22Rv1 (cell line): ENCODE measurements around the gene JUND.

ENCODE experiments used
- H3K27ac ChIP-seq: fragments of 450-650 bp; 2 replicates; pipeline ENCODE4 v1.5.1; 2017
- ZFX ChIP-seq: fragments of 450-650 bp; IDR thresholded peaks from 2 replicates; pipeline ENCODE4 v1.6.1; 2017; ENCODE audit warnings: antibody characterized with exemption, borderline replicate concordance
- TF ChIP-seq, protein P1 (sequence below): fragments of 450-650 bp; IDR thresholded peaks from 2 replicates; pipeline ENCODE4 v1.5.1; 2017; ENCODE audit warnings: mild to moderate bottlenecking

Gene JUND

DNA sequence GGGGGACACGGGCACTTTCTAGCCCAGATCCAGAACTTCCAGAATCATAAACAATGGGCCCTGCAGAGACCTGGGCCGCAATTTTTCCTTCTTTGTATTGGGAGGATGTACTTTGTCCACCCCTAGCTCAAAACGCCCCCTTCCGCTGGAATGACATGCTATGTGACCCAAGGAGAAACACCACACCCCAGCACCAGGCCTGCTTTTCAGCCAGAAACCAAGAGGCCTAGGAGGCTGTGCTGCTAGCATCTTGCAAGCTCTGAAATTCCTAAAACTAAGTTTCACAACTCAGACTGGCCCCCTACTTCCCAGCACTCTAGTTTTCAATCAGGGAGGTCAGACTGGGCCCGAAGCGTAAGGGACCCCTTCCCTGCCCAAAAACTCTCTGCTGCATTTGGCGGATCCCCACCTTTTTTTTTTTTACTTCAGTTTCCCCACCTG is 40.9 kb upstream of the JUND start:
- H3K27ac ChIP-seq = peak overlapping the region; percentile 97

DNA sequence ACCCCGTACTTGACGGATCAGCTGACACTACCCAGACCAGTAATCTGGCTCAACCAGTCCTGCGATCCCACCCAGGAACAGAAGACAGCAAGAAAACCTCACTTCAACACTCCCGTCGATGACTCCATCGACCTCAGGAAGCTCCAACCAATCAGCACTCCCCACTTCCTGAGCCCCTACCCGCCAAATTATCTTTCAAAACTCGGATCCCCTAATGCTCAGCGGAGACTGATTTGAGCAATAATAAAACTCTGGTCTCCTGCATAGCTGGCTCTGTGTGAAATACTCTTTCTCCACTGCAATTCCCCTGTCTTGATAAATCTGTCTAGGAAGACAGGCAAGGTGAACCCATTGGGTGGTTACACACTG is 40.3 kb upstream of the JUND start:
- no peak for TF ChIP-seq ZFX
- TF ChIP-seq, protein P1, sequence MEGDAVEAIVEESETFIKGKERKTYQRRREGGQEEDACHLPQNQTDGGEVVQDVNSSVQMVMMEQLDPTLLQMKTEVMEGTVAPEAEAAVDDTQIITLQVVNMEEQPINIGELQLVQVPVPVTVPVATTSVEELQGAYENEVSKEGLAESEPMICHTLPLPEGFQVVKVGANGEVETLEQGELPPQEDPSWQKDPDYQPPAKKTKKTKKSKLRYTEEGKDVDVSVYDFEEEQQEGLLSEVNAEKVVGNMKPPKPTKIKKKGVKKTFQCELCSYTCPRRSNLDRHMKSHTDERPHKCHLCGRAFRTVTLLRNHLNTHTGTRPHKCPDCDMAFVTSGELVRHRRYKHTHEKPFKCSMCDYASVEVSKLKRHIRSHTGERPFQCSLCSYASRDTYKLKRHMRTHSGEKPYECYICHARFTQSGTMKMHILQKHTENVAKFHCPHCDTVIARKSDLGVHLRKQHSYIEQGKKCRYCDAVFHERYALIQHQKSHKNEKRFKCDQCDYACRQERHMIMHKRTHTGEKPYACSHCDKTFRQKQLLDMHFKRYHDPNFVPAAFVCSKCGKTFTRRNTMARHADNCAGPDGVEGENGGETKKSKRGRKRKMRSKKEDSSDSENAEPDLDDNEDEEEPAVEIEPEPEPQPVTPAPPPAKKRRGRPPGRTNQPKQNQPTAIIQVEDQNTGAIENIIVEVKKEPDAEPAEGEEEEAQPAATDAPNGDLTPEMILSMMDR = no peak
- peak overlapping the region; percentile 97 for H3K27ac ChIP-seq

More for the DNA sequence above, 40.9 kb upstream of the JUND start:
- TF ChIP-seq, protein P1 = peak; percentile 8; the same call in 1 of the 2 replicates
- no peak for TF ChIP-seq ZFX

DNA sequence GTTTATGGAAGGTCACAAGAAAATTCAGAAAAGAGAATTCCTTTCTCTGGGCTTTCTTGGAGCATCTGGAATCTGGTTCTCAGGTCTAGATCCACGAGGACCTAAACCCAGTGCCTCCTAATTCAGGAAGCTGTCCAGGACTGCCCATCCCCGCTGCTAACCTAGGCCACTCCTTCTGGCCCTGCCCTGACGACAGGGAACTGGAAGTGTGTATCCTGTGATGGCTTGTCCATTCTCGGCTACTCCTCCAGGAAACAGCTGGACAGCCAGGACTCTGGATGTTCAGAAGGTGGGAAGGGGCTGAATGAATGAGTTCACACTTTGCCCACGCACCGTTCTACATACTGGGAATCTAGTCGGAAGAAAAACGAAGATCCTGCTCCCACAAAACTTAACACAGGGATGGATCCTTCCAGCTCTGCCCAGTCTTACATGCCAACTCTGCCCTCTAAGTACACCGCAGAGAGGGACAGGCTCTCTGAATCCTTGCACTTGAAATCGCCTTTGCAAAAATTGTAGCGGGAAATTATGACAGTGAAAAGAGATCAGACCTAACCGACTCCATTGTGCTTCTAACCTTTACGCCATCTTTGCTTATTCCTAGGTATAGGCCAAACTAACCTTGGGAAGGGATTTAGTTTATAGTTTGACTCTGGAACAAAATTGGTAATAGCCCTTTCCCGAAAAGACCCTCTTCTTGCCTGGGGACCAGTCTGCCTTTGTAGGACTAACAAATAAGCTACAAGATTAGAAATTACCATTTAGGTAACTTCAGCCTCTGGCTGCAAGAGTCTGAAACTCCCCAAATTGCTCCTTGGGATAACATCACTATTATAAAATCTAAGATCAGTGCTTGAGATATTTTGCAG is 39.7 kb upstream of the JUND start:
- no peak for TF ChIP-seq ZFX
- TF ChIP-seq, protein P1 = no peak
- H3K27ac ChIP-seq = peak overlapping the region; percentile 97

DNA sequence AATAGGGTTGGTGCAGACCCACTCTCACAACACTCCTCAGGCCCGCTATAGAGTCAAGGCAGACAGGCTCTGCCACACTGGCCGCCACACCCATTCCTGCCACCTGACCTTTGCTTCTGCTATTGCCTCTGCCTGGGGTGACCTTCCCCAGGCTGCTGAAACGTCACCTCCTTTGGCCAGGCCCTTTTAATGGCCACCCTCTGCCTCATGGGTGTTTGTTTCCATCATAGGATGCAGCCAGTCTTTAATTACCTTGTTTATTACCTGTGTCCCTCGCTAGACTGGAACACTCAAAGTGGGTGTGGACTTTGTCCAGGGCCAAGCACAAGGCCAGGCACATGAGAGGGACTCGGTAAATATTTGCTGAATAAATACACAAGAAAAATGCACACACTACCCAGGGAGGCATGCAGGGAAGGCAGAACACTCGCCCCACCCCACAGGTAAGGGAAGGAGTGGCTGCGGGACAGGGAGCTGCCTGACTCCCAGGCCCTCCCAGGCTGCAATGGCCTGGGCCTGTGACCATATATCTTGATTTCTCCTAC is 38.2 kb upstream of the JUND start:
- TF ChIP-seq, protein P1 = no peak
- TF ChIP-seq ZFX = no peak

DNA sequence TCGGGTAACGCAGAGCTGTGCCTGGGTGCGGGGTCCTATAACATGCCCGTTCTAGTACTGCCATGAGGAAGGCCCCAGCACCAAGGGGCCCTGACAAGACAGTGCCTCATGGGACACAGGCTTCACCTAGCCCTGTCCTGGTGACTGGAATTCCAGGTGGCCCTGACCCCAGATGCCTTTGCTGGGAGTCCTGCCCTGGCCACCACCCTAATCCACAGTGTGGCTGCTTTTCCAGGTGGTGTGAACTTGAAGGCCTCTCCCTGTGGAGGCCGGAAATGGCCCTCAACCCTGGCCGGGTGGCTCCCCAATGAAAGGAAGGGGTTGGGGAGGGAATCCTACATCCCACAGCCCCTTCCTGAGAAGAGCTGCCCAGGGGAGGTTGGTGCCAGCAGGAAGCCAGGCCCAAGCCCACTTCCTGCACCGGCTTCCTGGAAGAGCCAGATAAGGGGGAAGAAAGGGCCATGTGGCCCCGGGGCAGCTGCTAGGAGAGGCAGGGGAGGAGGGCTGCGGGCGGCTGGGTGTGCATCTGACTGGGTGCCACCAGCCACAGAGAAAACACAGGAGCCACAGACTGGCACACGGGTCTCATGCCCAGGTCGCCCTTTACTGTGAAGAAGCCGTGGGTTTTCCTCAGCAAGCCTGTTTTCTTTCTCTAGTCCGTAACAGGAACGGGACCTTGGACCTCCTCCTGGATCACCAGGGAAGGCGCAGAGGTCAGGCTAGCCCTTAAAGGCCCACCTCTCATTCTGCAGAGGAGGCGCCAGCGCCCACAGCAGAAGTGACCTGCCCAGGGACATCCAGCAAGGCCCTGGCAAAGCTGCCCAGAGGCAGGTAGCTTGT is 36.8 kb upstream of the JUND start:
- peak overlapping the region; percentile 97 for H3K27ac ChIP-seq
- TF ChIP-seq, protein P1 = no peak
- no peak for TF ChIP-seq ZFX

More for the DNA sequence above, 38.2 kb upstream of the JUND start:
- peak overlapping the region; percentile 97 for H3K27ac ChIP-seq

DNA sequence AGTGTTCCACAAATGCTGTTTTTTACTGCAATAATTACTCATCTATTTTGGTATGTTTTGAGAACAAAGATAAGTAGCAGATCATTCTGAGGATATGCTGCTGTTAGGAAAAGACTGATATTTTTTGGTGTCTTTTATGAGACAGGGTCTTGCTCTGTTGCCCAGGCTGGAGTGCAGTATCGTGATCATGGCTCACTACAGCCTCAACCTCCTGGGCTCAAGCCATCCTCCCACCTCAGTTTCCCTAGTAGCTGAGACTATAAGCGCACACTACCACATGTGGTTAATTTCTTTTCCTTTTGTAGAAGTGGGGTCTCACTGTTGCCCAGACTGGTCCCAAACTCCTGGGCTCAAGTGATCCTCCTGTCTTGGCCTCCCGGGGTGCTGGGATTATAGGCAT is 32.0 kb upstream of the JUND start:
- TF ChIP-seq ZFX = no peak
- TF ChIP-seq, protein P1 = no peak

More for the DNA sequence above, 32.0 kb upstream of the JUND start:
- H3K27ac ChIP-seq = no peak overlapping the region
